K562 (cell line): ENCODE measurements around the gene FAM200A. TPM values are rescaled to one million over a fixed set of nuclear protein-coding genes. Genes with fewer than 3 reads are reported as not detected.

Experiments used
- ASH1L ChIP-seq: fragments of 450-650 bp; IDR thresholded peaks from 2 replicates; pipeline ENCODE4 v1.6.1; 2018; ENCODE audit warnings: borderline replicate concordance, mild to moderate bottlenecking, low read depth; ENCODE audit not compliant: partially characterized antibody
- CBX8 ChIP-seq: fragments of 200-600 bp; sonication (generic); IDR thresholded peaks from 2 replicates; pipeline ENCODE4 v1.6.1; 2012; ENCODE audit warnings: borderline replicate concordance, mixed run types, low read depth, mild to moderate bottlenecking, moderate library complexity, mixed read lengths, low read length, control low read depth, inconsistent platforms; ENCODE audit not compliant: poor library complexity, severe bottlenecking; ENCODE audit errors: extremely low read depth
- CC2D1A ChIP-seq: fragments of 450-650 bp; IDR thresholded peaks from 2 replicates; pipeline ENCODE4 v1.6.1; 2017; ENCODE audit warnings: mild to moderate bottlenecking
- ESRRA ChIP-seq: fragments of 450-650 bp; IDR thresholded peaks from 2 replicates; pipeline ENCODE4 v1.6.1; 2014; ENCODE audit warnings: low read depth, mild to moderate bottlenecking, moderate library complexity, borderline replicate concordance
- KAT7 ChIP-seq: sonication (generic); formaldehyde crosslinking; IDR thresholded peaks from 2 replicates; pipeline ENCODE4 v1.8.0; 2022; ENCODE audit warnings: missing genetic modification reagents, mild to moderate bottlenecking, borderline replicate concordance
- LCOR ChIP-seq: sonication (generic); formaldehyde crosslinking; IDR thresholded peaks from 2 replicates; pipeline ENCODE4 v1.8.0; 2022; ENCODE audit warnings: mild to moderate bottlenecking, missing genetic modification reagents
- MAFG ChIP-seq: fragments of 450-650 bp; conservative IDR thresholded peaks from 2 replicates; pipeline ENCODE4 v1.6.1; 2016; ENCODE audit warnings: missing genetic modification characterization, missing compliant biosample characterization
- MBD2 ChIP-seq: sonication (generic); IDR thresholded peaks from 2 replicates; pipeline ENCODE4 v1.6.1; 2016; ENCODE audit warnings: low read depth, borderline replicate concordance
- MTA3 ChIP-seq: fragments of 450-650 bp; formaldehyde crosslinking; IDR thresholded peaks from 2 replicates; pipeline ENCODE4 v1.6.1; 2017; ENCODE audit warnings: mild to moderate bottlenecking, borderline replicate concordance
- NR2C2 ChIP-seq, 2 experiments: fragments of 200-800 bp in 1 of 2; sonication (Bioruptor generic) in 1 of 2; sonication (generic) in 1 of 2; formaldehyde crosslinking in 1 of 2; IDR thresholded peaks; 2 replicates each; pipeline versions ENCODE4 v1.6.1 to v1.8.0; 2016 to 2022; ENCODE audit warnings: mild to moderate bottlenecking in 1 of 2, missing compliant biosample characterization in 1 of 2, missing genetic modification characterization in 1 of 2, missing genetic modification reagents in 1 of 2
- SIX5 ChIP-seq, 2 experiments: IDR thresholded peaks; 2 replicates each; pipeline ENCODE4 v1.6.1; 2011; ENCODE audit warnings: low read length in 2 of 2, borderline replicate concordance in 1 of 2, low read depth in 1 of 2, mild to moderate bottlenecking in 1 of 2, moderate library complexity in 1 of 2; ENCODE audit not compliant: insufficient read depth in 1 of 2
- THRAP3 ChIP-seq: fragments of 450-650 bp; IDR thresholded peaks from 2 replicates; pipeline ENCODE4 v1.6.1; 2016; ENCODE audit warnings: mild to moderate bottlenecking, inconsistent platforms, borderline replicate concordance
- ZNF143 ChIP-seq: sonication (generic); formaldehyde crosslinking; IDR thresholded peaks from 2 replicates; pipeline ENCODE4 v1.9.0; 2022; ENCODE audit warnings: mild to moderate bottlenecking, missing genetic modification reagents
- ZNF263 ChIP-seq: sonication (generic); formaldehyde crosslinking; IDR thresholded peaks from 2 replicates; pipeline ENCODE4 v1.8.0; 2022; ENCODE audit warnings: mild to moderate bottlenecking, missing genetic modification reagents, borderline replicate concordance
- ZNF668 ChIP-seq: fragments of 250-450 bp; sonication (Bioruptor Pico); IDR thresholded peaks from 2 replicates; pipeline ENCODE4 v1.8.0; 2022; ENCODE audit warnings: mild to moderate bottlenecking, inconsistent platforms
- ZNF76 ChIP-seq: fragments of 250-450 bp; sonication (Bioruptor Pico); IDR thresholded peaks from 2 replicates; pipeline ENCODE4 v1.4.0; 2020; ENCODE audit warnings: mild to moderate bottlenecking, moderate library complexity, borderline replicate concordance
- polyA plus RNA-seq, 8 experiments: library from polyadenylated mRNA; depleted of rRNA in 4 of 8; stranded (reverse) in 5 of 8; unstranded in 3 of 8; fragments of >200 nt; fragmentation: Nextera tagmentation in 2 of 8; fragmentation: Illumina TruSeq in 1 of 8; extraction: Ambion mirVana in 2 of 8; extraction: Trizol in 1 of 8; gene quantifications; 2 replicates each; pipeline versions ENCODE4 v1.2.1 to v1.2.3, GENCODE V29; 2011 to 2014; ENCODE audit warnings: inconsistent platforms in 1 of 8, missing spikeins in 1 of 8
- total RNA-seq, 7 experiments: library from RNA; depleted of rRNA in 6 of 7; stranded (reverse); fragments of >200 nt in 6 of 7; fragmentation: Illumina TruSeq in 2 of 7; extraction: Trizol in 2 of 7; gene quantifications; 2 replicates each; pipeline versions ENCODE4 v1.2.1 to v1.2.3, GENCODE V29; 2011 to 2021; ENCODE audit warnings: low replicate concordance in 1 of 7
- TF ChIP-seq, protein P1 (sequence below): sonication (generic); formaldehyde crosslinking; IDR thresholded peaks from 2 replicates; pipeline ENCODE4 v1.8.0; 2022; ENCODE audit warnings: mild to moderate bottlenecking, missing genetic modification reagents
- TF ChIP-seq, protein P2 (sequence below): sonication (generic); formaldehyde crosslinking; IDR thresholded peaks from 2 replicates; pipeline ENCODE4 v1.8.0; 2022; ENCODE audit warnings: missing genetic modification reagents, mild to moderate bottlenecking, borderline replicate concordance
- TF ChIP-seq, protein P3 (sequence below): IDR thresholded peaks from 3 replicates; pipeline ENCODE4 v1.6.1; 2011; ENCODE audit warnings: borderline replicate concordance, mild to moderate bottlenecking; ENCODE audit not compliant: insufficient read length, insufficient read depth

FAM200A gene
- total and polyA plus RNA-seq, 9 of the 15 experiments (the other 6 are each of a cell fraction or from before 2014, with no cell fraction given), result 3.3 to 11.2 (median 8.3) TPM

- TF ChIP-seq MAFG (tag) (no peak), ZNF76 (CRISPR knock-in tag) (no peak), ASH1L (peak; percentile 88), LCOR (CRISPR knock-in tag) (peak; percentile 94), ZNF143 (peak; percentile 96), NR2C2 (CRISPR knock-in tag; IDR thresholded peaks at IDR 0.05) (peak; percentile 93), NR2C2 (tag; IDR thresholded peaks at IDR 0.05) (peak; percentile 99), MBD2 (peak; percentile 98), CBX8 (no peak), ZNF668 (no peak), MTA3 (peak; percentile 59; the same call in 1 of the 2 replicates), ZNF263 (CRISPR knock-in tag) (no peak; the same call in 1 of the 2 replicates), THRAP3 (no peak), KAT7 (CRISPR knock-in tag) (peak; percentile 84; the same call in 1 of the 2 replicates), ESRRA (peak; percentile 58), SIX5 (IDR thresholded peaks at IDR 0.05; ENCODE audit: borderline replicate concordance in 1 of 2, insufficient read depth in 1 of 2, low read depth in 1 of 2, low read length in 2 of 2) (peak; percentile 86 to 89; a peak in 3 of 4 replicates), CC2D1A (0 out of 2 replicates have a peak, but pooled peaks have one; percentile 46)
- TF ChIP-seq, protein P1, sequence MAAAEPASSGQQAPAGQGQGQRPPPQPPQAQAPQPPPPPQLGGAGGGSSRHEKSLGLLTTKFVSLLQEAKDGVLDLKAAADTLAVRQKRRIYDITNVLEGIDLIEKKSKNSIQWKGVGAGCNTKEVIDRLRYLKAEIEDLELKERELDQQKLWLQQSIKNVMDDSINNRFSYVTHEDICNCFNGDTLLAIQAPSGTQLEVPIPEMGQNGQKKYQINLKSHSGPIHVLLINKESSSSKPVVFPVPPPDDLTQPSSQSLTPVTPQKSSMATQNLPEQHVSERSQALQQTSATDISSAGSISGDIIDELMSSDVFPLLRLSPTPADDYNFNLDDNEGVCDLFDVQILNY (CRISPR knock-in tag), result no peak
- TF ChIP-seq, protein P2, sequence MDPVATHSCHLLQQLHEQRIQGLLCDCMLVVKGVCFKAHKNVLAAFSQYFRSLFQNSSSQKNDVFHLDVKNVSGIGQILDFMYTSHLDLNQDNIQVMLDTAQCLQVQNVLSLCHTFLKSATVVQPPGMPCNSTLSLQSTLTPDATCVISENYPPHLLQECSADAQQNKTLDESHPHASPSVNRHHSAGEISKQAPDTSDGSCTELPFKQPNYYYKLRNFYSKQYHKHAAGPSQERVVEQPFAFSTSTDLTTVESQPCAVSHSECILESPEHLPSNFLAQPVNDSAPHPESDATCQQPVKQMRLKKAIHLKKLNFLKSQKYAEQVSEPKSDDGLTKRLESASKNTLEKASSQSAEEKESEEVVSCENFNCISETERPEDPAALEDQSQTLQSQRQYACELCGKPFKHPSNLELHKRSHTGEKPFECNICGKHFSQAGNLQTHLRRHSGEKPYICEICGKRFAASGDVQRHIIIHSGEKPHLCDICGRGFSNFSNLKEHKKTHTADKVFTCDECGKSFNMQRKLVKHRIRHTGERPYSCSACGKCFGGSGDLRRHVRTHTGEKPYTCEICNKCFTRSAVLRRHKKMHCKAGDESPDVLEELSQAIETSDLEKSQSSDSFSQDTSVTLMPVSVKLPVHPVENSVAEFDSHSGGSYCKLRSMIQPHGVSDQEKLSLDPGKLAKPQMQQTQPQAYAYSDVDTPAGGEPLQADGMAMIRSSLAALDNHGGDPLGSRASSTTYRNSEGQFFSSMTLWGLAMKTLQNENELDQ (CRISPR knock-in tag), result 0 out of 2 replicates have a peak, but pooled peaks have one; percentile 80
- TF ChIP-seq, protein P3, sequence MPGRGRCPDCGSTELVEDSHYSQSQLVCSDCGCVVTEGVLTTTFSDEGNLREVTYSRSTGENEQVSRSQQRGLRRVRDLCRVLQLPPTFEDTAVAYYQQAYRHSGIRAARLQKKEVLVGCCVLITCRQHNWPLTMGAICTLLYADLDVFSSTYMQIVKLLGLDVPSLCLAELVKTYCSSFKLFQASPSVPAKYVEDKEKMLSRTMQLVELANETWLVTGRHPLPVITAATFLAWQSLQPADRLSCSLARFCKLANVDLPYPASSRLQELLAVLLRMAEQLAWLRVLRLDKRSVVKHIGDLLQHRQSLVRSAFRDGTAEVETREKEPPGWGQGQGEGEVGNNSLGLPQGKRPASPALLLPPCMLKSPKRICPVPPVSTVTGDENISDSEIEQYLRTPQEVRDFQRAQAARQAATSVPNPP, result no peak
These were observed 47.2 kb downstream of the FAM200A start, which contains the start of gene ZKSCAN5 (continued) for GRCh38 chr7:99504603-99505323.
